HG03460 (cell line): ENCODE measurements around the gene TUBB2A.
"Not testable (repeated sequence)": the region's sequence is repeated elsewhere in the genome, so short reads cannot be mapped to it uniquely, and the experiment has no call there.

Source experiments
- ATAC-seq: cut with Tn5 transposase; IDR thresholded peaks from one replicate; pipeline ENCODE4 v1.9.1; 2021; ENCODE audit not compliant: unreplicated experiment

Gene TUBB2A

GRCh38 chr6:3156184-3157130, 887 bp downstream of the TUBB2A start:
- not testable (repeated sequence) for ATAC-seq

- ATAC-seq, result not testable (repeated sequence)
These were observed 1.9 kb downstream of the TUBB2A start for GRCh38 chr6:3155416-3155815.

- no peak for ATAC-seq
These were observed 4.7 kb downstream of the TUBB2A start for GRCh38 chr6:3152689-3153088.

- ATAC-seq, result no peak
These were observed 5.7 kb downstream of the TUBB2A start for GRCh38 chr6:3151691-3152090.

GRCh38 chr6:3147914-3148757, 9.2 kb downstream of the TUBB2A start:
- ATAC-seq, result no peak

- ATAC-seq, result no peak
These were observed 12.8 kb downstream of the TUBB2A start for GRCh38 chr6:3144571-3144970.

GRCh38 chr6:3143158-3143557, 14.2 kb downstream of the TUBB2A start:
- no peak for ATAC-seq

GRCh38 chr6:3142536-3142935, 14.8 kb downstream of the TUBB2A start:
- ATAC-seq, result no peak

- ATAC-seq, result no peak
These were observed 17.1 kb downstream of the TUBB2A start for GRCh38 chr6:3140201-3140600.

GRCh38 chr6:3139090-3139903, 18.0 kb downstream of the TUBB2A start:
- no peak for ATAC-seq

- ATAC-seq, result no peak
These were observed 19.0 kb downstream of the TUBB2A start for GRCh38 chr6:3138341-3138740.

GRCh38 chr6:3137873-3138272, 19.5 kb downstream of the TUBB2A start:
- not testable (repeated sequence) for ATAC-seq

GRCh38 chr6:3137057-3137777, 20.1 kb downstream of the TUBB2A start:
- no peak for ATAC-seq

- no peak for ATAC-seq
These were observed 20.9 kb downstream of the TUBB2A start for GRCh38 chr6:3136292-3137011.

GRCh38 chr6:3135668-3136291, 21.6 kb downstream of the TUBB2A start:
- ATAC-seq, result no peak

- no peak for ATAC-seq
These were observed 23.8 kb downstream of the TUBB2A start for GRCh38 chr6:3133515-3133914.

- ATAC-seq, result no peak
These were observed 25.6 kb downstream of the TUBB2A start for GRCh38 chr6:3131695-3132094.

- ATAC-seq, result no peak
These were observed 28.8 kb downstream of the TUBB2A start for GRCh38 chr6:3128356-3129108.
